GM12873 (cell line): ENCODE results near the gene SLC18B1.
A peak's percentile ranks its signal among the peaks of the same experiment; 100 is the strongest.

Experiments
- CTCF ChIP-seq: IDR thresholded peaks from 2 replicates; pipeline ENCODE4 v1.5.1; 2012; ENCODE audit warnings: low read depth, mild to moderate bottlenecking, moderate library complexity, low read length, control low read depth; ENCODE audit not compliant: insufficient read depth; ENCODE audit errors: missing control alignments

SLC18B1 gene

GRCh38 chr6:132812756-132813172, 14.3 kb upstream of the SLC18B1 start:
- TF ChIP-seq CTCF, result no peak

GRCh38 chr6:132812255-132812732, 13.9 kb upstream of the SLC18B1 start:
- TF ChIP-seq CTCF, result no peak

- TF ChIP-seq CTCF, result no peak
Observed at GRCh38 chr6:132811276-132811675, 12.8 kb upstream of the SLC18B1 start.

GRCh38 chr6:132805548-132805947, 7.1 kb upstream of the SLC18B1 start:
- TF ChIP-seq CTCF, result no peak

- TF ChIP-seq CTCF, result no peak
Observed at GRCh38 chr6:132804251-132804650, 5.8 kb upstream of the SLC18B1 start.

- TF ChIP-seq CTCF, result no peak
Observed at GRCh38 chr6:132800656-132801055, 2.2 kb upstream of the SLC18B1 start.

- TF ChIP-seq CTCF, result peak; percentile 88
Observed at GRCh38 chr6:132798869-132799538, 567 bp upstream of the SLC18B1 start.
